ENCODE measurements around the gene RACK1.

The RACK1 gene

GRCh38 chr5:181259974-181260719 lies 16.4 kb upstream of the RACK1 start:
- Histone ChIP-seq H2AK5ac (ENCODE audit: low read length, severe bottlenecking) (no peak overlapping the region), H2BK12ac (ENCODE audit: low read length in 2 of 2) (no peak overlapping the region), H3K79me1 (replicated peaks; ENCODE audit: low read length, poor library complexity, severe bottlenecking) (peaks cover 11% of the 10 kb centered on the region), H3K18ac (ENCODE audit: low read depth in 1 of 2, low read length in 2 of 2) (peak overlapping the region in 1 of 2 experiments; percentile 77), H3K14ac (ENCODE audit: low read length in 2 of 2) (peak overlapping the region in 1 of 2 experiments; percentile 81), H3K27ac (ENCODE audit: low read length, poor library complexity, severe bottlenecking) (no peak overlapping the region), H2BK15ac (ENCODE audit: low read depth, poor library complexity, severe bottlenecking) (no peak overlapping the region), H3K9me3 (ENCODE audit: control insufficient read depth, low read length) (no peaks in the 10 kb centered on the region), H3K9ac (ENCODE audit: low read length) (peak overlapping the region; percentile 99), H3K4me2 (ENCODE audit: low read length, poor library complexity, severe bottlenecking) (peak overlapping the region; percentile 80), H3K27me3 (ENCODE audit: control insufficient read depth in 1 of 2, insufficient read depth in 1 of 2, low read length in 2 of 2) (no peaks in the 10 kb centered on the region), H2AFZ (ENCODE audit: low read depth, low read length) (peak overlapping the region; percentile 98), H4K91ac (ENCODE audit: low read length) (peak overlapping the region; percentile 23), H3K4me3 (ENCODE audit: insufficient read depth in 1 of 2, low read depth in 1 of 2, low read length in 2 of 2) (peak overlapping the region; percentile 74 to 98), H2BK5ac (ENCODE audit: low read depth, low read length, poor library complexity, severe bottlenecking) (no peak overlapping the region), H3K4ac (ENCODE audit: low read depth in 1 of 2, low read length in 2 of 2) (peak overlapping the region; percentile 20 to 83), H3K4me1 (ENCODE audit: control insufficient read depth, insufficient read depth, low read depth, low read length) (peaks cover 3% of the 10 kb centered on the region), H2BK120ac (ENCODE audit: low read depth, low read length) (no peak overlapping the region), H3K36me3 (ENCODE audit: control insufficient read depth in 1 of 2, insufficient read depth in 2 of 2, low read depth in 1 of 2, low read length in 2 of 2) (peaks cover 7 to 35% of the 10 kb centered on the region in 2 experiments), H3K23ac (ENCODE audit: low read length in 2 of 2) (peak overlapping the region in 1 of 2 experiments; percentile 62), H4K8ac (ENCODE audit: low read length) (peak overlapping the region; percentile 71)
- DNase-seq, result no peak
- 10% methylated on average over 26 of the region's 26 CpGs for WGBS

- no peak overlapping the region for H4K8ac ChIP-seq (ENCODE audit: low read length)
- H2AFZ ChIP-seq (ENCODE audit: low read depth, low read length), result no peak overlapping the region
- H3K4me3 ChIP-seq (ENCODE audit: insufficient read depth in 1 of 2, low read depth in 1 of 2, low read length in 2 of 2), result peak overlapping the region in 1 of 2 experiments; percentile 98
- DNase-seq, result no peak
- H3K4ac ChIP-seq (ENCODE audit: low read depth in 1 of 2, low read length in 2 of 2), result no peak overlapping the region
- no peaks in the 10 kb centered on the region for H3K27me3 ChIP-seq (ENCODE audit: control insufficient read depth in 1 of 2, insufficient read depth in 1 of 2, low read length in 2 of 2)
- no peak overlapping the region for H4K91ac ChIP-seq (ENCODE audit: low read length)
- H3K23ac ChIP-seq (ENCODE audit: low read length in 2 of 2), result no peak overlapping the region
- peaks cover 8% of the 10 kb centered on the region for H3K79me1 ChIP-seq (replicated peaks; ENCODE audit: low read length, poor library complexity, severe bottlenecking)
- no peak overlapping the region for H3K14ac ChIP-seq (ENCODE audit: low read length in 2 of 2)
- peak overlapping the region; percentile 80 for H3K4me2 ChIP-seq (ENCODE audit: low read length, poor library complexity, severe bottlenecking)
- no peak overlapping the region for H2BK120ac ChIP-seq (ENCODE audit: low read depth, low read length)
- H3K9ac ChIP-seq (ENCODE audit: low read length), result peak overlapping the region; percentile 99
- H3K4me1 ChIP-seq (ENCODE audit: control insufficient read depth, insufficient read depth, low read depth, low read length), result peaks cover 3% of the 10 kb centered on the region
- H3K27ac ChIP-seq (ENCODE audit: low read length, poor library complexity, severe bottlenecking), result no peak overlapping the region
- no peaks in the 10 kb centered on the region for H3K9me3 ChIP-seq (ENCODE audit: control insufficient read depth, low read length)
- WGBS, result 54% methylated on average over 1 of the region's 2 CpGs
- H3K36me3 ChIP-seq (ENCODE audit: control insufficient read depth in 1 of 2, insufficient read depth in 2 of 2, low read depth in 1 of 2, low read length in 2 of 2), result peaks cover 6 to 42% of the 10 kb centered on the region in 2 experiments
- no peak overlapping the region for H3K18ac ChIP-seq (ENCODE audit: low read depth in 1 of 2, low read length in 2 of 2)
- H2BK15ac ChIP-seq (ENCODE audit: low read depth, poor library complexity, severe bottlenecking), result no peak overlapping the region
- no peak overlapping the region for H2BK12ac ChIP-seq (ENCODE audit: low read length in 2 of 2)
- H2AK5ac ChIP-seq (ENCODE audit: low read length, severe bottlenecking), result no peak overlapping the region
- no peak overlapping the region for H2BK5ac ChIP-seq (ENCODE audit: low read depth, low read length, poor library complexity, severe bottlenecking)
Measured at GRCh38 chr5:181259283-181259682, 15.6 kb upstream of the RACK1 start.

- Histone ChIP-seq H3K18ac (ENCODE audit: low read depth in 1 of 2, low read length in 2 of 2) (no peak overlapping the region), H2BK5ac (ENCODE audit: low read depth, low read length, poor library complexity, severe bottlenecking) (no peak overlapping the region), H3K14ac (ENCODE audit: low read length in 2 of 2) (no peak overlapping the region), H2AK5ac (ENCODE audit: low read length, severe bottlenecking) (no peak overlapping the region), H4K8ac (ENCODE audit: low read length) (no peak overlapping the region), H3K9me3 (ENCODE audit: control insufficient read depth, low read length) (no peaks in the 10 kb centered on the region), H3K4me3 (ENCODE audit: insufficient read depth in 1 of 2, low read depth in 1 of 2, low read length in 2 of 2) (peak overlapping the region in 1 of 2 experiments; percentile 98), H3K27ac (ENCODE audit: low read length, poor library complexity, severe bottlenecking) (no peak overlapping the region), H2BK120ac (ENCODE audit: low read depth, low read length) (no peak overlapping the region), H3K9ac (ENCODE audit: low read length) (peak overlapping the region; percentile 99), H2AFZ (ENCODE audit: low read depth, low read length) (no peak overlapping the region), H3K4me2 (ENCODE audit: low read length, poor library complexity, severe bottlenecking) (peak overlapping the region; percentile 44), H2BK12ac (ENCODE audit: low read length in 2 of 2) (no peak overlapping the region), H4K91ac (ENCODE audit: low read length) (no peak overlapping the region), H3K4ac (ENCODE audit: low read depth in 1 of 2, low read length in 2 of 2) (no peak overlapping the region), H3K79me1 (replicated peaks; ENCODE audit: low read length, poor library complexity, severe bottlenecking) (peaks cover 8% of the 10 kb centered on the region), H2BK15ac (ENCODE audit: low read depth, poor library complexity, severe bottlenecking) (no peak overlapping the region), H3K4me1 (ENCODE audit: control insufficient read depth, insufficient read depth, low read depth, low read length) (peaks cover 4% of the 10 kb centered on the region), H3K36me3 (ENCODE audit: control insufficient read depth in 1 of 2, insufficient read depth in 2 of 2, low read depth in 1 of 2, low read length in 2 of 2) (peaks cover 10 to 40% of the 10 kb centered on the region in 2 experiments), H3K27me3 (ENCODE audit: control insufficient read depth in 1 of 2, insufficient read depth in 1 of 2, low read length in 2 of 2) (no peaks in the 10 kb centered on the region), H3K23ac (ENCODE audit: low read length in 2 of 2) (no peak overlapping the region)
- WGBS, result 83% methylated on average over 3 of the region's 3 CpGs
- DNase-seq, result no peak
Measured at GRCh38 chr5:181258576-181258975, 14.9 kb upstream of the RACK1 start.

- Histone ChIP-seq H4K8ac (ENCODE audit: low read length) (no peak overlapping the region), H3K4me3 (ENCODE audit: insufficient read depth in 1 of 2, low read depth in 1 of 2, low read length in 2 of 2) (peak overlapping the region in 1 of 2 experiments; percentile 98), H2AFZ (ENCODE audit: low read depth, low read length) (no peak overlapping the region), H2BK12ac (ENCODE audit: low read length in 2 of 2) (no peak overlapping the region), H3K23ac (ENCODE audit: low read length in 2 of 2) (no peak overlapping the region), H3K9ac (ENCODE audit: low read length) (peak overlapping the region; percentile 36), H3K14ac (ENCODE audit: low read length in 2 of 2) (no peak overlapping the region), H3K9me3 (ENCODE audit: control insufficient read depth, low read length) (no peaks in the 10 kb centered on the region), H3K27ac (ENCODE audit: low read length, poor library complexity, severe bottlenecking) (no peak overlapping the region), H2BK15ac (ENCODE audit: low read depth, poor library complexity, severe bottlenecking) (no peak overlapping the region), H3K18ac (ENCODE audit: low read depth in 1 of 2, low read length in 2 of 2) (no peak overlapping the region), H3K36me3 (ENCODE audit: control insufficient read depth in 1 of 2, insufficient read depth in 2 of 2, low read depth in 1 of 2, low read length in 2 of 2) (peaks cover 14 to 59% of the 10 kb centered on the region in 2 experiments), H3K4me2 (ENCODE audit: low read length, poor library complexity, severe bottlenecking) (no peak overlapping the region), H2BK120ac (ENCODE audit: low read depth, low read length) (no peak overlapping the region), H3K4ac (ENCODE audit: low read depth in 1 of 2, low read length in 2 of 2) (no peak overlapping the region), H3K4me1 (ENCODE audit: control insufficient read depth, insufficient read depth, low read depth, low read length) (peaks cover 4% of the 10 kb centered on the region), H3K79me1 (replicated peaks; ENCODE audit: low read length, poor library complexity, severe bottlenecking) (no peaks in the 10 kb centered on the region), H3K27me3 (ENCODE audit: control insufficient read depth in 1 of 2, insufficient read depth in 1 of 2, low read length in 2 of 2) (no peaks in the 10 kb centered on the region), H2BK5ac (ENCODE audit: low read depth, low read length, poor library complexity, severe bottlenecking) (no peak overlapping the region), H2AK5ac (ENCODE audit: low read length, severe bottlenecking) (no peak overlapping the region), H4K91ac (ENCODE audit: low read length) (no peak overlapping the region)
- DNase-seq, result no peak
- WGBS, result 96% methylated on average over 6 of the region's 7 CpGs
Measured at GRCh38 chr5:181255836-181256578, 12.3 kb upstream of the RACK1 start.

All from mesenchymal stem cell (in vitro differentiated cells and primary cell).